HepG2 (cell line): ENCODE measurements around the gene GGA1. TPM values are rescaled to one million over a fixed set of nuclear protein-coding genes. Genes with fewer than 3 reads are reported as not detected.

Experiments
- BRD4 ChIP-seq: sonication (generic); formaldehyde crosslinking; IDR thresholded peaks from 2 replicates; pipeline ENCODE4 v1.4.0; 2020; ENCODE audit warnings: missing genetic modification reagents
- CHD4 ChIP-seq: fragments of 200-600 bp; sonication (generic); IDR thresholded peaks from 2 replicates; pipeline ENCODE4 v1.7.0; 2017; ENCODE audit warnings: mild to moderate bottlenecking, low read length, borderline replicate concordance
- HMG20B ChIP-seq: conservative IDR thresholded peaks from 2 replicates; pipeline ENCODE4 v1.6.1; 2016; ENCODE audit warnings: missing genetic modification reagents, missing compliant biosample characterization
- IKZF1 ChIP-seq: fragments of 450-650 bp; IDR thresholded peaks from 2 replicates; pipeline ENCODE4 v1.7.1; 2016
- MAFG ChIP-seq: sonication (generic); formaldehyde crosslinking; IDR thresholded peaks from 2 replicates; pipeline ENCODE4 v1.5.1; 2020; ENCODE audit warnings: mild to moderate bottlenecking, missing genetic modification reagents
- MIER2 ChIP-seq: IDR thresholded peaks from 2 replicates; pipeline ENCODE4 v1.6.1; 2016; ENCODE audit warnings: missing biosample characterization, missing genetic modification reagents
- NR2F2 ChIP-seq: IDR thresholded peaks from 2 replicates; pipeline ENCODE4 v1.6.1; 2012; ENCODE audit warnings: low read depth, inconsistent platforms, borderline replicate concordance
- TCF7L2 ChIP-seq: IDR thresholded peaks from 2 replicates; pipeline ENCODE4 v1.6.1; 2011; ENCODE audit warnings: mild to moderate bottlenecking, low read depth, low read length, moderate library complexity
- ZMYM2 ChIP-seq: sonication (generic); formaldehyde crosslinking; IDR thresholded peaks from 2 replicates; pipeline ENCODE4 v1.8.0; 2022; ENCODE audit warnings: mild to moderate bottlenecking, missing genetic modification reagents
- ZNF33A ChIP-seq: sonication (generic); formaldehyde crosslinking; IDR thresholded peaks from 2 replicates; pipeline ENCODE4 v1.5.1; 2020; ENCODE audit warnings: missing genetic modification reagents, mild to moderate bottlenecking, moderate library complexity, borderline replicate concordance
- ZNF567 ChIP-seq: sonication (generic); formaldehyde crosslinking; IDR thresholded peaks from 2 replicates; pipeline ENCODE4 v1.8.1; 2023; ENCODE audit warnings: mild to moderate bottlenecking, missing genetic modification reagents, borderline replicate concordance
- ZNF749 ChIP-seq: sonication (generic); formaldehyde crosslinking; IDR thresholded peaks from 2 replicates; pipeline ENCODE4 v1.8.0; 2022; ENCODE audit warnings: mild to moderate bottlenecking, missing genetic modification reagents, moderate library complexity, borderline replicate concordance
- polyA plus RNA-seq, 8 experiments: library from polyadenylated mRNA; depleted of rRNA in 3 of 8; stranded (reverse) in 7 of 8; unstranded in 1 of 8; fragments of >200 nt; fragmentation: Illumina TruSeq in 4 of 8; extraction: Trizol in 4 of 8; gene quantifications; 2 replicates each; pipeline versions ENCODE4 v1.2.1 to v1.2.3, GENCODE V29; 2011 to 2016; ENCODE audit warnings: low read depth in 4 of 8, missing spikeins in 1 of 8, mixed read lengths in 1 of 8; ENCODE audit not compliant: insufficient read depth in 1 of 8
- total RNA-seq, 5 experiments: library from RNA; depleted of rRNA; stranded (reverse); fragments of >200 nt; fragmentation: Illumina TruSeq; extraction: Trizol; gene quantifications; 2 replicates each; pipeline ENCODE4 v1.2.3, GENCODE V29; 2016; ENCODE audit warnings: low read depth in 1 of 5
- TF ChIP-seq, protein P1 (sequence below): sonication (generic); formaldehyde crosslinking; IDR thresholded peaks from 2 replicates; pipeline ENCODE4 v1.4.0; 2020; ENCODE audit warnings: missing genetic modification reagents, borderline replicate concordance
- TF ChIP-seq, protein P2 (sequence below), 2 experiments: sonication (generic) in 1 of 2; formaldehyde crosslinking in 1 of 2; IDR thresholded peaks; 2 replicates each; pipeline versions ENCODE4 v1.4.0 to v1.6.1; 2016 to 2020; ENCODE audit warnings: borderline replicate concordance in 1 of 2, low read depth in 1 of 2, mild to moderate bottlenecking in 1 of 2, missing genetic modification reagents in 1 of 2
- TF ChIP-seq, protein P3 (sequence below): sonication (generic); formaldehyde crosslinking; IDR thresholded peaks from 2 replicates; pipeline ENCODE4 v1.5.0; 2020; ENCODE audit warnings: missing genetic modification reagents
- TF ChIP-seq, protein P4 (sequence below): sonication (generic); formaldehyde crosslinking; IDR thresholded peaks from 2 replicates; pipeline ENCODE4 v1.8.1; 2023; ENCODE audit warnings: missing genetic modification reagents, mild to moderate bottlenecking, borderline replicate concordance

GGA1 gene
- total and polyA plus RNA-seq, 2 of the 13 experiments (the other 11 are each of a cell fraction or from before 2014, with no cell fraction given), result 29.1 to 87.2 TPM

DNA sequence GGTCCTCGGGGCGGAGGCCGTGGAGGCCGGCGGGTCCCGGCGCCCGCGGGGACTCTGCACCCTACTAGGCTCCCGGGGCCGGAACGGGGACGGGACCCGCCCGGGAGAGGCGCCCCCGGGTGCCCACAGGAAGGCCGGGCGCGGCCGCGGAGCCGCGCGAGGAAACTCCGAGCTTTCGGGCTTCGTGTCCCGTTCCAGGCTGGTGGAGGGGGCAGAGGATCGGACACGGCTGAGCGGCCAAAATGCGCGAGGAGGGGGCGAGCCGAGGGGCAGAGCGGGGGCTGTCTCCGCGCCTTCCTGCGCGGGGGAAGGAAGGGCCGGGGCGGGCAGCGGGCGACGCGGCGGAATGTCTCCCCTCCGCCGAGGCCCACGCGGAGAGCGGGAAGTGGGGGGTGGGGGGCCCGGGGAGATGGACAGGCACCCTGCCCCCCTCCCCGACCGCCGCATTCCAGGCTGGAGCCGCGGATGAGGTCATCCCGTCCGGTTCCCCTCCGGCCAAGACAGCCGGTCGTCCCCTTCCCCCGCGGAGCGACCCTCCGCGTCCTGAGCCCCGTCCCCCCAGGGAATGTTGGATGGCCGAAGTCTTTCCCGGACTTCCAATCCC is 47.9 kb upstream of the GGA1 start (continued):
- TF ChIP-seq, protein P1, sequence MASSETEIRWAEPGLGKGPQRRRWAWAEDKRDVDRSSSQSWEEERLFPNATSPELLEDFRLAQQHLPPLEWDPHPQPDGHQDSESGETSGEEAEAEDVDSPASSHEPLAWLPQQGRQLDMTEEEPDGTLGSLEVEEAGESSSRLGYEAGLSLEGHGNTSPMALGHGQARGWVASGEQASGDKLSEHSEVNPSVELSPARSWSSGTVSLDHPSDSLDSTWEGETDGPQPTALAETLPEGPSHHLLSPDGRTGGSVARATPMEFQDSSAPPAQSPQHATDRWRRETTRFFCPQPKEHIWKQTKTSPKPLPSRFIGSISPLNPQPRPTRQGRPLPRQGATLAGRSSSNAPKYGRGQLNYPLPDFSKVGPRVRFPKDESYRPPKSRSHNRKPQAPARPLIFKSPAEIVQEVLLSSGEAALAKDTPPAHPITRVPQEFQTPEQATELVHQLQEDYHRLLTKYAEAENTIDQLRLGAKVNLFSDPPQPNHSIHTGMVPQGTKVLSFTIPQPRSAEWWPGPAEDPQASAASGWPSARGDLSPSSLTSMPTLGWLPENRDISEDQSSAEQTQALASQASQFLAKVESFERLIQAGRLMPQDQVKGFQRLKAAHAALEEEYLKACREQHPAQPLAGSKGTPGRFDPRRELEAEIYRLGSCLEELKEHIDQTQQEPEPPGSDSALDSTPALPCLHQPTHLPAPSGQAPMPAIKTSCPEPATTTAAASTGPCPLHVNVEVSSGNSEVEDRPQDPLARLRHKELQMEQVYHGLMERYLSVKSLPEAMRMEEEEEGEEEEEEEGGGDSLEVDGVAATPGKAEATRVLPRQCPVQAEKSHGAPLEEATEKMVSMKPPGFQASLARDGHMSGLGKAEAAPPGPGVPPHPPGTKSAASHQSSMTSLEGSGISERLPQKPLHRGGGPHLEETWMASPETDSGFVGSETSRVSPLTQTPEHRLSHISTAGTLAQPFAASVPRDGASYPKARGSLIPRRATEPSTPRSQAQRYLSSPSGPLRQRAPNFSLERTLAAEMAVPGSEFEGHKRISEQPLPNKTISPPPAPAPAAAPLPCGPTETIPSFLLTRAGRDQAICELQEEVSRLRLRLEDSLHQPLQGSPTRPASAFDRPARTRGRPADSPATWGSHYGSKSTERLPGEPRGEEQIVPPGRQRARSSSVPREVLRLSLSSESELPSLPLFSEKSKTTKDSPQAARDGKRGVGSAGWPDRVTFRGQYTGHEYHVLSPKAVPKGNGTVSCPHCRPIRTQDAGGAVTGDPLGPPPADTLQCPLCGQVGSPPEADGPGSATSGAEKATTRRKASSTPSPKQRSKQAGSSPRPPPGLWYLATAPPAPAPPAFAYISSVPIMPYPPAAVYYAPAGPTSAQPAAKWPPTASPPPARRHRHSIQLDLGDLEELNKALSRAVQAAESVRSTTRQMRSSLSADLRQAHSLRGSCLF, result no peak
- TF ChIP-seq IKZF1 (no peak), BRD4 (CRISPR knock-in tag) (peak; percentile 11; the same call in 1 of the 2 replicates), ZNF567 (0 out of 2 replicates have a peak, but pooled peaks have one; percentile 20), NR2F2 (no peak), TCF7L2 (no peak), MIER2 (no peak), MAFG (CRISPR knock-in tag) (no peak), ZNF749 (CRISPR knock-in tag) (no peak), HMG20B (CRISPR knock-in tag) (no peak), ZMYM2 (CRISPR knock-in tag) (no peak), ZNF33A (CRISPR knock-in tag) (no peak), CHD4 (no peak)
- TF ChIP-seq, protein P2, sequence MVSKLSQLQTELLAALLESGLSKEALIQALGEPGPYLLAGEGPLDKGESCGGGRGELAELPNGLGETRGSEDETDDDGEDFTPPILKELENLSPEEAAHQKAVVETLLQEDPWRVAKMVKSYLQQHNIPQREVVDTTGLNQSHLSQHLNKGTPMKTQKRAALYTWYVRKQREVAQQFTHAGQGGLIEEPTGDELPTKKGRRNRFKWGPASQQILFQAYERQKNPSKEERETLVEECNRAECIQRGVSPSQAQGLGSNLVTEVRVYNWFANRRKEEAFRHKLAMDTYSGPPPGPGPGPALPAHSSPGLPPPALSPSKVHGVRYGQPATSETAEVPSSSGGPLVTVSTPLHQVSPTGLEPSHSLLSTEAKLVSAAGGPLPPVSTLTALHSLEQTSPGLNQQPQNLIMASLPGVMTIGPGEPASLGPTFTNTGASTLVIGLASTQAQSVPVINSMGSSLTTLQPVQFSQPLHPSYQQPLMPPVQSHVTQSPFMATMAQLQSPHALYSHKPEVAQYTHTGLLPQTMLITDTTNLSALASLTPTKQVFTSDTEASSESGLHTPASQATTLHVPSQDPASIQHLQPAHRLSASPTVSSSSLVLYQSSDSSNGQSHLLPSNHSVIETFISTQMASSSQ (IDR thresholded peaks at IDR 0.05; ENCODE audit: low read depth), result no peak
- TF ChIP-seq, protein P2 (CRISPR knock-in tag; IDR thresholded peaks at IDR 0.05; ENCODE audit: borderline replicate concordance), result no peak
- TF ChIP-seq, protein P3, sequence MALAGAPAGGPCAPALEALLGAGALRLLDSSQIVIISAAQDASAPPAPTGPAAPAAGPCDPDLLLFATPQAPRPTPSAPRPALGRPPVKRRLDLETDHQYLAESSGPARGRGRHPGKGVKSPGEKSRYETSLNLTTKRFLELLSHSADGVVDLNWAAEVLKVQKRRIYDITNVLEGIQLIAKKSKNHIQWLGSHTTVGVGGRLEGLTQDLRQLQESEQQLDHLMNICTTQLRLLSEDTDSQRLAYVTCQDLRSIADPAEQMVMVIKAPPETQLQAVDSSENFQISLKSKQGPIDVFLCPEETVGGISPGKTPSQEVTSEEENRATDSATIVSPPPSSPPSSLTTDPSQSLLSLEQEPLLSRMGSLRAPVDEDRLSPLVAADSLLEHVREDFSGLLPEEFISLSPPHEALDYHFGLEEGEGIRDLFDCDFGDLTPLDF (CRISPR knock-in tag), result no peak
- TF ChIP-seq, protein P4, sequence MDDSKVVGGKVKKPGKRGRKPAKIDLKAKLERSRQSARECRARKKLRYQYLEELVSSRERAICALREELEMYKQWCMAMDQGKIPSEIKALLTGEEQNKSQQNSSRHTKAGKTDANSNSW (CRISPR knock-in tag), result no peak
